K562 (cell line): Measurements from ENCODE around the gene CACNA1I. TPM values are rescaled to one million over a fixed set of nuclear protein-coding genes. Genes with fewer than 3 reads are reported as not detected.
A peak's percentile ranks its signal among the peaks of the same experiment; 100 is the strongest.

Experiments
- ATF1 ChIP-seq, 2 experiments: fragments of 450-650 bp in 1 of 2; IDR thresholded peaks; 2 replicates each; pipeline ENCODE4 v1.6.1; 2016; ENCODE audit warnings: missing compliant biosample characterization in 1 of 2, missing genetic modification characterization in 1 of 2
- ETV1 ChIP-seq: fragments of 450-650 bp; conservative IDR thresholded peaks from 2 replicates; pipeline ENCODE4 v1.6.1; 2016; ENCODE audit warnings: missing genetic modification characterization, control low read depth, low read depth, missing compliant biosample characterization
- GABPB1 ChIP-seq: sonication (generic); formaldehyde crosslinking; IDR thresholded peaks from 2 replicates; pipeline ENCODE4 v1.8.0; 2022; ENCODE audit warnings: mild to moderate bottlenecking, missing genetic modification reagents
- JUNB ChIP-seq: fragments of 450-650 bp; formaldehyde crosslinking; conservative IDR thresholded peaks from 2 replicates; pipeline ENCODE4 v1.4.0; 2020; ENCODE audit warnings: mild to moderate bottlenecking
- JUND ChIP-seq, 2 experiments: IDR thresholded peaks; 2 replicates in 1 of 2; 3 replicates in 1 of 2; pipeline ENCODE4 v1.6.1; 2011; ENCODE audit warnings: borderline replicate concordance in 2 of 2, low read depth in 2 of 2, low read length in 2 of 2, improper control_type of control experiment in 1 of 2, missing biosample characterization in 1 of 2, missing genetic modification characterization in 1 of 2, missing genetic modification reagents in 1 of 2
- MBD2 ChIP-seq: sonication (generic); IDR thresholded peaks from 2 replicates; pipeline ENCODE4 v1.6.1; 2016; ENCODE audit warnings: low read depth, borderline replicate concordance
- MYC ChIP-seq, 2 experiments: fragments of 250-450 bp in 1 of 2; sonication (Bioruptor Pico) in 1 of 2; IDR thresholded peaks; 2 replicates each; pipeline versions ENCODE4 v1.5.1 to v1.6.1; 2012 to 2021; ENCODE audit warnings: low read depth in 2 of 2, borderline replicate concordance in 1 of 2, improper control_type of control experiment in 1 of 2, low read length in 1 of 2, mild to moderate bottlenecking in 1 of 2, moderate library complexity in 1 of 2
- NCOR1 ChIP-seq: fragments of 450-650 bp; IDR thresholded peaks from 2 replicates; pipeline ENCODE4 v1.6.1; 2016; ENCODE audit warnings: mild to moderate bottlenecking, moderate library complexity
- NELFE ChIP-seq: IDR thresholded peaks from 2 replicates; pipeline ENCODE4 v1.6.1; 2011; ENCODE audit warnings: mild to moderate bottlenecking; ENCODE audit not compliant: insufficient read depth, insufficient read length
- RBM39 ChIP-seq: fragments of 200-400 bp; formaldehyde crosslinking; optimal IDR thresholded peaks from 2 replicates; pipeline ENCODE3; 2018; ENCODE audit warnings: low read depth, low read length
- RNF2 ChIP-seq: sonication (generic); IDR thresholded peaks from 2 replicates; pipeline ENCODE4 v1.6.1; 2016
- SETDB1 ChIP-seq: IDR thresholded peaks from one replicate; pipeline ENCODE4 v1.6.1; 2012; ENCODE audit warnings: low read length, control low read depth, inconsistent platforms
- SNIP1 ChIP-seq: fragments of 450-650 bp; IDR thresholded peaks from 2 replicates; pipeline ENCODE4 v1.7.1; 2017; ENCODE audit warnings: low read depth, mild to moderate bottlenecking
- TARDBP ChIP-seq: fragments of 450-650 bp; IDR thresholded peaks from 2 replicates; pipeline ENCODE4 v1.6.1; 2016
- ZNF253 ChIP-seq: fragments of 250-450 bp; sonication (Bioruptor Pico); conservative IDR thresholded peaks from 2 replicates; pipeline ENCODE4 v1.6.1; 2021; ENCODE audit warnings: mild to moderate bottlenecking
- ZNF347 ChIP-seq: fragments of 450-650 bp; formaldehyde crosslinking; IDR thresholded peaks from 2 replicates; pipeline ENCODE4 v1.4.0; 2020; ENCODE audit warnings: low read depth, mild to moderate bottlenecking, moderate library complexity
- polyA plus RNA-seq, 8 experiments: library from polyadenylated mRNA; depleted of rRNA in 4 of 8; stranded (reverse) in 5 of 8; unstranded in 3 of 8; fragments of >200 nt; fragmentation: Nextera tagmentation in 2 of 8; fragmentation: Illumina TruSeq in 1 of 8; extraction: Ambion mirVana in 2 of 8; extraction: Trizol in 1 of 8; gene quantifications; 2 replicates each; pipeline versions ENCODE4 v1.2.1 to v1.2.3, GENCODE V29; 2011 to 2014; ENCODE audit warnings: inconsistent platforms in 1 of 8, missing spikeins in 1 of 8
- total RNA-seq, 7 experiments: library from RNA; depleted of rRNA in 6 of 7; stranded (reverse); fragments of >200 nt in 6 of 7; fragmentation: Illumina TruSeq in 2 of 7; extraction: Trizol in 2 of 7; gene quantifications; 2 replicates each; pipeline versions ENCODE4 v1.2.1 to v1.2.3, GENCODE V29; 2011 to 2021; ENCODE audit warnings: low replicate concordance in 1 of 7
- TF ChIP-seq, protein P1 (sequence below): sonication (generic); formaldehyde crosslinking; IDR thresholded peaks from 2 replicates; pipeline ENCODE4 v1.9.0; 2022; ENCODE audit warnings: mild to moderate bottlenecking, missing genetic modification reagents
- TF ChIP-seq, protein P2 (sequence below): fragments of 450-650 bp; IDR thresholded peaks from 2 replicates; pipeline ENCODE4 v1.6.1; 2016; ENCODE audit warnings: mild to moderate bottlenecking
- TF ChIP-seq, protein P3 (sequence below): fragments of 450-650 bp; formaldehyde crosslinking; IDR thresholded peaks from 2 replicates; pipeline ENCODE4 v1.4.0; 2020; ENCODE audit warnings: mild to moderate bottlenecking, moderate library complexity
- TF ChIP-seq, protein P4 (sequence below): sonication (generic); formaldehyde crosslinking; IDR thresholded peaks from 2 replicates; pipeline ENCODE4 v1.8.1; 2023; ENCODE audit warnings: mild to moderate bottlenecking, missing genetic modification reagents

The CACNA1I gene
- total and polyA plus RNA-seq, 9 of the 15 experiments (the other 6 are each of a cell fraction or from before 2014, with no cell fraction given): 0.01 to 0.79 (median 0.32) TPM; not detected in 1

- TF ChIP-seq RNF2 (peak; percentile 41; the same call in 1 of the 2 replicates), SETDB1 (no peak), ZNF253 (CRISPR knock-in tag) (no peak), JUNB (CRISPR knock-in tag) (no peak), ZNF347 (CRISPR knock-in tag) (no peak), NELFE (no peak), GABPB1 (CRISPR knock-in tag) (peak; percentile 84), RBM39 (peak; percentile 80), SNIP1 (no peak), JUND (IDR thresholded peaks at IDR 0.05; ENCODE audit: borderline replicate concordance, low read depth, low read length) (peak; percentile 67; the same call in 1 of the 2 replicates), JUND (tag; IDR thresholded peaks at IDR 0.05; ENCODE audit: borderline replicate concordance, low read depth, low read length) (no peak; the same call in 2 of the 3 replicates), ATF1 (CRISPR knock-in tag; IDR thresholded peaks at IDR 0.05) (no peak), ATF1 (tag; IDR thresholded peaks at IDR 0.05) (no peak), ETV1 (tag) (peak; percentile 69), NCOR1 (peak; percentile 15; the same call in 1 of the 2 replicates), MBD2 (no peak), MYC (IDR thresholded peaks at IDR 0.05; ENCODE audit: low read depth, low read length) (peak; percentile 45), MYC (CRISPR knock-in tag; IDR thresholded peaks at IDR 0.05; ENCODE audit: borderline replicate concordance, low read depth) (no peak), TARDBP (no peak)
- TF ChIP-seq, protein P1, sequence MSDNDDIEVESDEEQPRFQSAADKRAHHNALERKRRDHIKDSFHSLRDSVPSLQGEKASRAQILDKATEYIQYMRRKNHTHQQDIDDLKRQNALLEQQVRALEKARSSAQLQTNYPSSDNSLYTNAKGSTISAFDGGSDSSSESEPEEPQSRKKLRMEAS (CRISPR knock-in tag): 0 out of 2 replicates have a peak, but pooled peaks have one; percentile 30
- TF ChIP-seq, protein P2, sequence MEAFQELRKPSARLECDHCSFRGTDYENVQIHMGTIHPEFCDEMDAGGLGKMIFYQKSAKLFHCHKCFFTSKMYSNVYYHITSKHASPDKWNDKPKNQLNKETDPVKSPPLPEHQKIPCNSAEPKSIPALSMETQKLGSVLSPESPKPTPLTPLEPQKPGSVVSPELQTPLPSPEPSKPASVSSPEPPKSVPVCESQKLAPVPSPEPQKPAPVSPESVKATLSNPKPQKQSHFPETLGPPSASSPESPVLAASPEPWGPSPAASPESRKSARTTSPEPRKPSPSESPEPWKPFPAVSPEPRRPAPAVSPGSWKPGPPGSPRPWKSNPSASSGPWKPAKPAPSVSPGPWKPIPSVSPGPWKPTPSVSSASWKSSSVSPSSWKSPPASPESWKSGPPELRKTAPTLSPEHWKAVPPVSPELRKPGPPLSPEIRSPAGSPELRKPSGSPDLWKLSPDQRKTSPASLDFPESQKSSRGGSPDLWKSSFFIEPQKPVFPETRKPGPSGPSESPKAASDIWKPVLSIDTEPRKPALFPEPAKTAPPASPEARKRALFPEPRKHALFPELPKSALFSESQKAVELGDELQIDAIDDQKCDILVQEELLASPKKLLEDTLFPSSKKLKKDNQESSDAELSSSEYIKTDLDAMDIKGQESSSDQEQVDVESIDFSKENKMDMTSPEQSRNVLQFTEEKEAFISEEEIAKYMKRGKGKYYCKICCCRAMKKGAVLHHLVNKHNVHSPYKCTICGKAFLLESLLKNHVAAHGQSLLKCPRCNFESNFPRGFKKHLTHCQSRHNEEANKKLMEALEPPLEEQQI: no peak
- TF ChIP-seq, protein P3, sequence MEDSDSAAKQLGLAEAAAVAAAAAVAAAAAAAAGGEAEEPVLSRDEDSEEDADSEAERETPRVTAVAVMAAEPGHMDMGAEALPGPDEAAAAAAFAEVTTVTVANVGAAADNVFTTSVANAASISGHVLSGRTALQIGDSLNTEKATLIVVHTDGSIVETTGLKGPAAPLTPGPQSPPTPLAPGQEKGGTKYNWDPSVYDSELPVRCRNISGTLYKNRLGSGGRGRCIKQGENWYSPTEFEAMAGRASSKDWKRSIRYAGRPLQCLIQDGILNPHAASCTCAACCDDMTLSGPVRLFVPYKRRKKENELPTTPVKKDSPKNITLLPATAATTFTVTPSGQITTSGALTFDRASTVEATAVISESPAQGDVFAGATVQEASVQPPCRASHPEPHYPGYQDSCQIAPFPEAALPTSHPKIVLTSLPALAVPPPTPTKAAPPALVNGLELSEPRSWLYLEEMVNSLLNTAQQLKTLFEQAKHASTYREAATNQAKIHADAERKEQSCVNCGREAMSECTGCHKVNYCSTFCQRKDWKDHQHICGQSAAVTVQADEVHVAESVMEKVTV: peak; percentile 85
- TF ChIP-seq, protein P4, sequence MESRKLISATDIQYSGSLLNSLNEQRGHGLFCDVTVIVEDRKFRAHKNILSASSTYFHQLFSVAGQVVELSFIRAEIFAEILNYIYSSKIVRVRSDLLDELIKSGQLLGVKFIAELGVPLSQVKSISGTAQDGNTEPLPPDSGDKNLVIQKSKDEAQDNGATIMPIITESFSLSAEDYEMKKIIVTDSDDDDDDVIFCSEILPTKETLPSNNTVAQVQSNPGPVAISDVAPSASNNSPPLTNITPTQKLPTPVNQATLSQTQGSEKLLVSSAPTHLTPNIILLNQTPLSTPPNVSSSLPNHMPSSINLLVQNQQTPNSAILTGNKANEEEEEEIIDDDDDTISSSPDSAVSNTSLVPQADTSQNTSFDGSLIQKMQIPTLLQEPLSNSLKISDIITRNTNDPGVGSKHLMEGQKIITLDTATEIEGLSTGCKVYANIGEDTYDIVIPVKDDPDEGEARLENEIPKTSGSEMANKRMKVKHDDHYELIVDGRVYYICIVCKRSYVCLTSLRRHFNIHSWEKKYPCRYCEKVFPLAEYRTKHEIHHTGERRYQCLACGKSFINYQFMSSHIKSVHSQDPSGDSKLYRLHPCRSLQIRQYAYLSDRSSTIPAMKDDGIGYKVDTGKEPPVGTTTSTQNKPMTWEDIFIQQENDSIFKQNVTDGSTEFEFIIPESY (CRISPR knock-in tag): peak; percentile 91
Observed at GRCh38 chr22:39528681-39529486, 41.7 kb upstream of the CACNA1I start (continued).
